Measurements from ENCODE around the gene TSPAN7. TPM values are rescaled to one million over a fixed set of nuclear protein-coding genes. Genes with fewer than 3 reads are reported as not detected.

The TSPAN7 gene
- total RNA-seq, 1 experiment from 2014 or later: 1.7 TPM

- POLR2A ChIA-PET: no interaction called here
- Mint-ChIP-seq H3K9me3 (ENCODE audit: unreplicated experiment) (no peaks in the 10 kb centered on the region), H3K4me1 (ENCODE audit: low read depth, unreplicated experiment) (no peaks in the 10 kb centered on the region), H3K27me3 (ENCODE audit: insufficient read depth, unreplicated experiment) (no peaks in the 10 kb centered on the region), H3K36me3 (ENCODE audit: insufficient read depth, unreplicated experiment) (no peaks in the 10 kb centered on the region), H3K4me3 (ENCODE audit: unreplicated experiment) (no peak overlapping the region), H3K27ac (ENCODE audit: unreplicated experiment) (no peak overlapping the region)
- intact Hi-C loops (cut with micrococcal nuclease; ENCODE audit: unreplicated experiment): no loop called here
- no peak overlapping the region for H3K4me3 ChIP-seq (ENCODE audit: low read depth, low read length)
- no peak for TF ChIP-seq CTCF (IDR thresholded peaks at IDR 0.05; ENCODE audit: insufficient read depth in 1 of 2, low read depth in 1 of 2, low read length in 1 of 2, severe bottlenecking in 1 of 2, unreplicated experiment in 1 of 2)
- DNase-seq: no peak
- CTCF ChIA-PET: no interaction called here
- no peaks in the 10 kb centered on the region for H3K4me1 ChIP-seq
- no TSS peak for BruUV-seq (replicated peaks)
- H3K36me3 ChIP-seq (ENCODE audit: control insufficient read depth, insufficient read depth, low read length): no peaks in the 10 kb centered on the region
- no peaks in the 10 kb centered on the region for H3K27me3 ChIP-seq (replicated peaks; ENCODE audit: control insufficient read depth, insufficient read depth, low read length)
- H3K9me3 ChIP-seq: no peaks in the 10 kb centered on the region
Measured at GRCh38 chrX:38570396-38570795, 9.1 kb downstream of the TSPAN7 start.

GRCh38 chrX:38571058-38571457 is 9.7 kb downstream of the TSPAN7 start:
- TF ChIP-seq CTCF (IDR thresholded peaks at IDR 0.05; ENCODE audit: insufficient read depth in 1 of 2, low read depth in 1 of 2, low read length in 1 of 2, severe bottlenecking in 1 of 2, unreplicated experiment in 1 of 2): no peak
- CTCF ChIA-PET: no interaction called here
- no peak for DNase-seq
- H3K27me3 ChIP-seq (replicated peaks; ENCODE audit: control insufficient read depth, insufficient read depth, low read length): no peaks in the 10 kb centered on the region
- POLR2A ChIA-PET: no interaction called here
- no TSS peak for BruUV-seq (replicated peaks)
- no peaks in the 10 kb centered on the region for H3K27me3 Mint-ChIP-seq (ENCODE audit: insufficient read depth, unreplicated experiment)
- H3K4me3 Mint-ChIP-seq (ENCODE audit: unreplicated experiment): no peak overlapping the region
- no peaks in the 10 kb centered on the region for H3K4me1 Mint-ChIP-seq (ENCODE audit: low read depth, unreplicated experiment)
- H3K9me3 Mint-ChIP-seq (ENCODE audit: unreplicated experiment): no peaks in the 10 kb centered on the region
- H3K9me3 ChIP-seq: no peaks in the 10 kb centered on the region
- no peak overlapping the region for H3K4me3 ChIP-seq (ENCODE audit: low read depth, low read length)
- no peaks in the 10 kb centered on the region for H3K36me3 ChIP-seq (ENCODE audit: control insufficient read depth, insufficient read depth, low read length)
- no peaks in the 10 kb centered on the region for H3K4me1 ChIP-seq
- intact Hi-C loops (cut with micrococcal nuclease; ENCODE audit: unreplicated experiment): no loop called here
- H3K27ac Mint-ChIP-seq (ENCODE audit: unreplicated experiment): no peak overlapping the region
- no peaks in the 10 kb centered on the region for H3K36me3 Mint-ChIP-seq (ENCODE audit: insufficient read depth, unreplicated experiment)

- no peak overlapping the region for H3K4me3 Mint-ChIP-seq (ENCODE audit: unreplicated experiment)
- no peaks in the 10 kb centered on the region for H3K36me3 Mint-ChIP-seq (ENCODE audit: insufficient read depth, unreplicated experiment)
Measured at GRCh38 chrX:38574858-38575257, 13.5 kb downstream of the TSPAN7 start.

More at GRCh38 chrX:38574858-38575257, 13.5 kb downstream of the TSPAN7 start:
- Histone ChIP-seq H3K4me3 (ENCODE audit: low read depth, low read length) (no peak overlapping the region), H3K27me3 (replicated peaks; ENCODE audit: control insufficient read depth, insufficient read depth, low read length) (no peaks in the 10 kb centered on the region), H3K36me3 (ENCODE audit: control insufficient read depth, insufficient read depth, low read length) (no peaks in the 10 kb centered on the region), H3K4me1 (peaks cover 4% of the 10 kb centered on the region; the same call in 1 of the 2 replicates), H3K9me3 (no peaks in the 10 kb centered on the region)
- intact Hi-C loops (cut with micrococcal nuclease; ENCODE audit: unreplicated experiment): no loop called here
- no peak for DNase-seq
- TF ChIP-seq CTCF (IDR thresholded peaks at IDR 0.05; ENCODE audit: insufficient read depth in 1 of 2, low read depth in 1 of 2, low read length in 1 of 2, severe bottlenecking in 1 of 2, unreplicated experiment in 1 of 2): no peak
- no peak overlapping the region for H3K27ac Mint-ChIP-seq (ENCODE audit: unreplicated experiment)
- ChIA-PET POLR2A (no interaction called here), CTCF (no interaction called here)
- H3K4me1 Mint-ChIP-seq (ENCODE audit: low read depth, unreplicated experiment): peaks cover 8% of the 10 kb centered on the region
- no peaks in the 10 kb centered on the region for H3K9me3 Mint-ChIP-seq (ENCODE audit: unreplicated experiment)
- no TSS peak for BruUV-seq (replicated peaks)
- no peaks in the 10 kb centered on the region for H3K27me3 Mint-ChIP-seq (ENCODE audit: insufficient read depth, unreplicated experiment)

Measured in Caco-2 (cell line).